Liver (tissue), 9 donors: ENCODE measurements around the gene DENND1C. TPM values are rescaled to one million over a fixed set of nuclear protein-coding genes. Genes with fewer than 3 reads are reported as not detected.
A peak's percentile ranks its signal among the peaks of the same experiment; 100 is the strongest.

ENCODE experiments used
- DNase-seq: peaks from one replicate; pipeline ENCODE4 v3.0.0-alpha.2; 2017; ENCODE audit warnings: low spot score
- H3K27ac ChIP-seq, 2 donors: one replicate each; pipeline ENCODE4 v1.7.0; 2013; ENCODE audit warnings: inconsistent platforms in 2 of 2, low read length in 2 of 2, control low read depth in 1 of 2, low read depth in 1 of 2, mild to moderate bottlenecking in 1 of 2
- H3K27me3 ChIP-seq, 4 donors: one replicate each; pipeline versions ENCODE4 v1.6.1 to v1.7.0; 2013; ENCODE audit warnings: low read length in 3 of 4, inconsistent platforms in 1 of 4, mild to moderate bottlenecking in 1 of 4, moderate library complexity in 1 of 4; ENCODE audit not compliant: control insufficient read depth in 4 of 4, insufficient read depth in 4 of 4
- H3K36me3 ChIP-seq, 4 donors: one replicate each; pipeline versions ENCODE4 v1.6.1 to v1.7.0; 2013; ENCODE audit warnings: low read length in 3 of 4, mild to moderate bottlenecking in 3 of 4, low read depth in 1 of 4, moderate library complexity in 1 of 4; ENCODE audit not compliant: control insufficient read depth in 4 of 4, insufficient read depth in 3 of 4
- H3K4me1 ChIP-seq, 4 donors: one replicate each; pipeline versions ENCODE4 v1.6.1 to v1.7.0; 2013; ENCODE audit warnings: low read length in 3 of 4, mild to moderate bottlenecking in 3 of 4, moderate library complexity in 1 of 4; ENCODE audit not compliant: control insufficient read depth in 4 of 4, insufficient read depth in 4 of 4
- H3K4me3 ChIP-seq, 3 donors: one replicate each; pipeline versions ENCODE4 v1.6.1 to v1.7.0; 2013; ENCODE audit warnings: low read length in 3 of 3, control low read depth in 1 of 3, low read depth in 1 of 3, mild to moderate bottlenecking in 1 of 3
- H3K9ac ChIP-seq, 2 donors: one replicate each; pipeline ENCODE4 v1.7.0; 2013; ENCODE audit warnings: low read length in 2 of 2, mild to moderate bottlenecking in 2 of 2, moderate library complexity in 2 of 2, control low read depth in 1 of 2, low read depth in 1 of 2
- H3K9me3 ChIP-seq, 4 donors: one replicate each; pipeline versions ENCODE4 v1.6.1 to v1.7.0; 2013; ENCODE audit warnings: low read length in 3 of 4; ENCODE audit not compliant: control insufficient read depth in 4 of 4
- EGR1 ChIP-seq, 2 donors: IDR thresholded peaks; 2 replicates each; pipeline ENCODE4 v1.6.1; 2016 to 2018; ENCODE audit warnings: antibody characterized with exemption in 2 of 2, low read depth in 2 of 2
- FOXA1 ChIP-seq: IDR thresholded peaks from 2 replicates; pipeline ENCODE4 v1.6.1; 2016; ENCODE audit warnings: antibody characterized with exemption
- GABPA ChIP-seq, 2 donors: IDR thresholded peaks in 1 of 2; conservative IDR thresholded peaks in 1 of 2; 2 replicates each; pipeline ENCODE4 v1.6.1; 2016; ENCODE audit warnings: antibody characterized with exemption in 2 of 2, mild to moderate bottlenecking in 1 of 2, moderate library complexity in 1 of 2
- HNF4A ChIP-seq, 2 donors: conservative IDR thresholded peaks; 2 replicates each; pipeline ENCODE4 v1.6.1; 2016; ENCODE audit warnings: antibody characterized with exemption in 2 of 2, mild to moderate bottlenecking in 2 of 2
- NR2F2 ChIP-seq: IDR thresholded peaks from 2 replicates; pipeline ENCODE4 v1.6.1; 2016; ENCODE audit warnings: antibody characterized with exemption
- RAD21 ChIP-seq, 2 donors: IDR thresholded peaks; 2 replicates each; pipeline ENCODE4 v1.6.1; 2016; ENCODE audit warnings: antibody characterized with exemption in 2 of 2, mild to moderate bottlenecking in 2 of 2
- RXRA ChIP-seq, 2 donors: IDR thresholded peaks; 2 replicates each; pipeline ENCODE4 v1.6.1; 2017 to 2018; ENCODE audit warnings: antibody characterized with exemption in 2 of 2, mild to moderate bottlenecking in 1 of 2
- TAF1 ChIP-seq: conservative IDR thresholded peaks from 2 replicates; pipeline ENCODE4 v1.6.1; 2016; ENCODE audit warnings: antibody characterized with exemption, mild to moderate bottlenecking
- YY1 ChIP-seq: IDR thresholded peaks from 2 replicates; pipeline ENCODE4 v1.6.1; 2016; ENCODE audit warnings: antibody characterized with exemption, mild to moderate bottlenecking
- WGBS: extraction: QIAGEN DNeasy Blood & Tissue Kit; methylation state at CpG from one replicate; pipeline ENCODE4 v1.1.7; 2013; 5-methylcytosine and 5-hydroxymethylcytosine counted together
- polyA plus RNA-seq, 2 donors: library from polyadenylated mRNA; stranded (reverse) in 1 of 2; unstranded in 1 of 2; fragments of 200-250 nt in 1 of 2; fragments of >200 nt in 1 of 2; fragmentation: Nextera tagmentation in 1 of 2; extraction: Ambion mirVana in 1 of 2; gene quantifications; one replicate each; pipeline versions ENCODE4 v1.2.1 to v1.2.3, GENCODE V29; 2013 to 2015
- total RNA-seq, 2 donors: library from RNA; depleted of rRNA; stranded (reverse); fragments of >200 nt; gene quantifications; one replicate each; pipeline ENCODE4 v1.2.3, GENCODE V29; 2014
- TF ChIP-seq, protein P1 (sequence below): IDR thresholded peaks from 2 replicates; pipeline ENCODE4 v1.6.1; 2016; ENCODE audit warnings: antibody characterized with exemption, mild to moderate bottlenecking
- TF ChIP-seq, protein P2 (sequence below): fragments of 150-350 bp; IDR thresholded peaks from 2 replicates; pipeline ENCODE4 v1.5.1; 2017; ENCODE audit warnings: improper control_type of control experiment, low read depth, low read length; ENCODE audit not compliant: missing input control
- TF ChIP-seq, protein P3 (sequence below): IDR thresholded peaks from 2 replicates; pipeline ENCODE4 v1.6.1; 2016; ENCODE audit warnings: antibody characterized with exemption
- TF ChIP-seq, protein P4 (sequence below): IDR thresholded peaks from 2 replicates; pipeline ENCODE4 v1.6.1; 2016; ENCODE audit warnings: antibody characterized with exemption
- donor health status: healthy.
- donor health status: healthy.
- donor health status: healthy.
- donor health status: healthy.
- donor health status: healthy.

The DENND1C gene
- total and polyA plus RNA-seq, 4 donors = 0.99 to 1.5 (median 1.2) TPM

DNA sequence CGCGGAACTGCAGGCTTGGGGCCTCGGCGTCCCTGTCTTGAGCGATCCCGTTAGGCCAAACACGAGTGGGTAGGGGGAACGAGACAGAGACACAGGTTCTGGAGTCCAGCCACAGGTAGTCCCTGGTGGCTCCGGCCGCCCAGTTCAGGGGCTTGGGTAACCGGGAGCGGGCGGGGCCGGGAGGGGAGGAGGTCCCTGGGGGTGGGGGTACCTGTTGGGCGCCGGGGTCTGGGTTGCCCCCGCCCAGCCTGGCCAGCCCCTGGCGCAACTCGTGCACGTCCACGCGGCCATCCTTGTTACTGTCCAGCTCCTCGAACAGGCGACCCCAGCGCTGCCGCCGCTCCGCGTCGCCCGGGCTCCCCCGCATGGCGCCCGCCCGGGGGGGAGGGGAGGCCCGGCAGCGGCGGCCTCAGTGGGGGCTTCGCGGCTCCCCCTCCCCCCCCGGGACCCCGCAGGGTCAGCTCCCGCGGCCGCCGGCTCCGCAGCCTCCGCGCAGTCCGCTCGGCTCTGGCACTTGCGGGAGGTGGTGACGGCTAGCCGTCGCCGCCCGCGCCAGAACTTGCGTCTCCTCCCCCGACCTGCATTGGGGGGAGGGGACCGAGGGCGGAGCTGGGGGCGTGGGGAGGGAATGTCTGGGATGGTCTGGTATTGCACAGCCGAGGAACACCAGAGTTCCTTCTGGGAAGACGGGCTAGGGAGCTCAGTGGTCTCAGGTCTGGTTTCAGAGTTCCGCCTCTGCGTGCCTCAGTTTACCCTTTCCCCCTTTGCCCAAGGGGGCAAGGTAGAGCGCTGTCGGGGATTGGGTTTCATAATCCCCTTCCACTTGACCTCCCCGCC is 22.1 kb downstream of the DENND1C start, which contains the start of gene SLC25A23:
SLC25A23 (minus strand) TSS at position 531 of the 837 bp plus-strand sequence; CDS start at position 367, 164 bp downstream.
- 2% methylated on average over 70 of the region's 70 CpGs for WGBS
- TF ChIP-seq HNF4A (conservative IDR thresholded peaks at IDR 0.05) (no peak), FOXA1 (no peak), GABPA (IDR thresholded peaks at IDR 0.05 in 1 of 2, conservative IDR thresholded peaks at IDR 0.05 in 1 of 2) (no peak), TAF1 (no peak), NR2F2 (no peak)
- TF ChIP-seq, protein P1, sequence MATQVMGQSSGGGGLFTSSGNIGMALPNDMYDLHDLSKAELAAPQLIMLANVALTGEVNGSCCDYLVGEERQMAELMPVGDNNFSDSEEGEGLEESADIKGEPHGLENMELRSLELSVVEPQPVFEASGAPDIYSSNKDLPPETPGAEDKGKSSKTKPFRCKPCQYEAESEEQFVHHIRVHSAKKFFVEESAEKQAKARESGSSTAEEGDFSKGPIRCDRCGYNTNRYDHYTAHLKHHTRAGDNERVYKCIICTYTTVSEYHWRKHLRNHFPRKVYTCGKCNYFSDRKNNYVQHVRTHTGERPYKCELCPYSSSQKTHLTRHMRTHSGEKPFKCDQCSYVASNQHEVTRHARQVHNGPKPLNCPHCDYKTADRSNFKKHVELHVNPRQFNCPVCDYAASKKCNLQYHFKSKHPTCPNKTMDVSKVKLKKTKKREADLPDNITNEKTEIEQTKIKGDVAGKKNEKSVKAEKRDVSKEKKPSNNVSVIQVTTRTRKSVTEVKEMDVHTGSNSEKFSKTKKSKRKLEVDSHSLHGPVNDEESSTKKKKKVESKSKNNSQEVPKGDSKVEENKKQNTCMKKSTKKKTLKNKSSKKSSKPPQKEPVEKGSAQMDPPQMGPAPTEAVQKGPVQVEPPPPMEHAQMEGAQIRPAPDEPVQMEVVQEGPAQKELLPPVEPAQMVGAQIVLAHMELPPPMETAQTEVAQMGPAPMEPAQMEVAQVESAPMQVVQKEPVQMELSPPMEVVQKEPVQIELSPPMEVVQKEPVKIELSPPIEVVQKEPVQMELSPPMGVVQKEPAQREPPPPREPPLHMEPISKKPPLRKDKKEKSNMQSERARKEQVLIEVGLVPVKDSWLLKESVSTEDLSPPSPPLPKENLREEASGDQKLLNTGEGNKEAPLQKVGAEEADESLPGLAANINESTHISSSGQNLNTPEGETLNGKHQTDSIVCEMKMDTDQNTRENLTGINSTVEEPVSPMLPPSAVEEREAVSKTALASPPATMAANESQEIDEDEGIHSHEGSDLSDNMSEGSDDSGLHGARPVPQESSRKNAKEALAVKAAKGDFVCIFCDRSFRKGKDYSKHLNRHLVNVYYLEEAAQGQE = no peak
- TF ChIP-seq, protein P2, sequence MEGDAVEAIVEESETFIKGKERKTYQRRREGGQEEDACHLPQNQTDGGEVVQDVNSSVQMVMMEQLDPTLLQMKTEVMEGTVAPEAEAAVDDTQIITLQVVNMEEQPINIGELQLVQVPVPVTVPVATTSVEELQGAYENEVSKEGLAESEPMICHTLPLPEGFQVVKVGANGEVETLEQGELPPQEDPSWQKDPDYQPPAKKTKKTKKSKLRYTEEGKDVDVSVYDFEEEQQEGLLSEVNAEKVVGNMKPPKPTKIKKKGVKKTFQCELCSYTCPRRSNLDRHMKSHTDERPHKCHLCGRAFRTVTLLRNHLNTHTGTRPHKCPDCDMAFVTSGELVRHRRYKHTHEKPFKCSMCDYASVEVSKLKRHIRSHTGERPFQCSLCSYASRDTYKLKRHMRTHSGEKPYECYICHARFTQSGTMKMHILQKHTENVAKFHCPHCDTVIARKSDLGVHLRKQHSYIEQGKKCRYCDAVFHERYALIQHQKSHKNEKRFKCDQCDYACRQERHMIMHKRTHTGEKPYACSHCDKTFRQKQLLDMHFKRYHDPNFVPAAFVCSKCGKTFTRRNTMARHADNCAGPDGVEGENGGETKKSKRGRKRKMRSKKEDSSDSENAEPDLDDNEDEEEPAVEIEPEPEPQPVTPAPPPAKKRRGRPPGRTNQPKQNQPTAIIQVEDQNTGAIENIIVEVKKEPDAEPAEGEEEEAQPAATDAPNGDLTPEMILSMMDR = no peak
- Histone ChIP-seq H3K36me3 (peaks cover 0 to 20% (median 8%) of the 10 kb centered on the region in 4 donors), H3K4me1 (peaks cover 7 to 22% (median 16%) of the 10 kb centered on the region in 4 donors), H3K9ac (peak within 1 kb of the TSS; percentile 36 to 60), H3K27ac (peak within 1 kb of the TSS; percentile 88 to 91), H3K4me3 (peak within 1 kb of the TSS; percentile 75 to 87 (median 85)), H3K9me3 (peaks cover 0 to under 1% (median 0%) of the 10 kb centered on the region in 4 donors), H3K27me3 (no peaks in the 10 kb centered on the region)
- DNase-seq = peak; percentile 71

DNA sequence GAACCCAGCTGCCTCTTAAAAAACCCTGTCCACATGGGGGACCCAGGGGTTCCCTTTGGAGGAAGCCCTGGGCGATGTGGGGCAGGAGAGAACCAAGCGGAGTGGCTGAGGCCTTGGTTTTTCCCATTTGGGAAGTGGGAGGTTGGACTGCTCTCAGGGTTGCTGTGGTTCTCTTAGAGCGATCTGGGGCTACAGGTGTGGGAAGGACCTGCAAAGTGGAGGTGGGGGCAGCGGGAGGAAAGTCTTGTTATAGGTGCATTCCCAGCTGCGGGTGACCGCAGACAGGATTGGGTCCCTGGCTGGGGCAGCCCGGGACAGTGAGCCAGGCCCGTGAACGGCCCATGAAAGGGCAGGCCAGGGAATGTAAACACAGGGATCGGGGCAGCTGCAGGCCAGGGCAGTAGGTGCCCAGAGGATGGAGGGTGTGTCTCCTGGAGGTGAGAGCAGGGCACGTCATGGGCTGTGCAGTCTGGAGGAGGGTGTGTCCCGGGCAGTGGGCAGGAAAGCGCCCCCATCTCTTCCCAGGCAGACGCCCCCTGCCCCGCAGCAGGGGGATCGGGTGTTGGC is 22.8 kb downstream of the DENND1C start:
- TF ChIP-seq, protein P3, sequence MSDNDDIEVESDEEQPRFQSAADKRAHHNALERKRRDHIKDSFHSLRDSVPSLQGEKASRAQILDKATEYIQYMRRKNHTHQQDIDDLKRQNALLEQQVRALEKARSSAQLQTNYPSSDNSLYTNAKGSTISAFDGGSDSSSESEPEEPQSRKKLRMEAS = no peak
- TF ChIP-seq, protein P2 = no peak
- TF ChIP-seq FOXA1 (no peak), YY1 (no peak), HNF4A (conservative IDR thresholded peaks at IDR 0.05) (peak in 1 of 2 donors; percentile 12), RAD21 (IDR thresholded peaks at IDR 0.05) (no peak), EGR1 (IDR thresholded peaks at IDR 0.05; ENCODE audit: low read depth in 2 of 2) (no peak), RXRA (IDR thresholded peaks at IDR 0.05) (peak; percentile 36 to 52)
- TF ChIP-seq, protein P4, sequence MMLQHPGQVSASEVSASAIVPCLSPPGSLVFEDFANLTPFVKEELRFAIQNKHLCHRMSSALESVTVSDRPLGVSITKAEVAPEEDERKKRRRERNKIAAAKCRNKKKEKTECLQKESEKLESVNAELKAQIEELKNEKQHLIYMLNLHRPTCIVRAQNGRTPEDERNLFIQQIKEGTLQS = no peak
- H3K4me1 ChIP-seq = peaks cover 7 to 19% (median 15%) of the 10 kb centered on the region in 4 donors
- H3K4me3 ChIP-seq = peak overlapping the region; percentile 41 to 87 (median 75)
- DNase-seq = no peak
- H3K9me3 ChIP-seq = peaks cover 3 to 8% (median 4%) of the 10 kb centered on the region in 4 donors
- no peaks in the 10 kb centered on the region for H3K27me3 ChIP-seq
- H3K9ac ChIP-seq = no peak overlapping the region
- H3K36me3 ChIP-seq = peaks cover 0 to 27% (median 15%) of the 10 kb centered on the region in 4 donors
- peak overlapping the region in 1 of 2 donors; percentile 20 for H3K27ac ChIP-seq
- 32% methylated on average over 16 of the region's 16 CpGs for WGBS
